HL-60/S4 (cell line): ENCODE data around the gene LPCAT1.

Experiments used
- in situ Hi-C: fragments of 300-500 bp; cut with MboI; formaldehyde crosslinking; loops from 2 replicates; pipeline ENCODE4 v1.14.3; 2022; ENCODE audit warnings: low sequenced_read_pairs

LPCAT1 gene

GRCh38 chr5:1446602-1447343, 77.0 kb downstream of the LPCAT1 start:
- in situ Hi-C loops = no loop called here

- in situ Hi-C loops = no loop called here
Measured at GRCh38 chr5:1445689-1446601, 77.8 kb downstream of the LPCAT1 start.

DNA sequence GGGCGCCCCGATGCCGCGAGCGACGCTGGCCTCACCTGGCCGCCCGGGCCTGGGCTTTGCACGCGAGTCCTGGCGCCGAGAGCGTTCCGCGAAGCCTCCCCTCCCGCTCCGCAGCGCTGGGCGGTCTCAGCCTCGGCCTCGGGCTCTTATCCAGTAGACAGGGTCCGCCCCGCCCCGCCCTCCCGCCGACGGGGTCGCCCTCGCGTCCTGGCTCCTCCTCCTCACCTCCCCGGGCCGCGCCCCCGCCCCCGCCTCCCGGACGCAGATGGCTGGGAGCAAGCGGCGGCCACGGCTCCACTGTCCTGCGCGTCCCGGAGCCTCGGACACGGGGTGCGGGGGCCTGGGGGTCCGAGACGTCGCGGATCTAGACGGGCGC, 78.5 kb downstream of the LPCAT1 start, which contains the start of gene SLC6A3:
TSS of gene SLC6A3 (minus strand) at position 128 of the 376 bp plus-strand sequence. CDS start 2,243 bp downstream, outside the sequence.
- in situ Hi-C loops = no loop called here

- in situ Hi-C loops = no loop called here
Measured at GRCh38 chr5:1444361-1445189, 79.2 kb downstream of the LPCAT1 start.

DNA sequence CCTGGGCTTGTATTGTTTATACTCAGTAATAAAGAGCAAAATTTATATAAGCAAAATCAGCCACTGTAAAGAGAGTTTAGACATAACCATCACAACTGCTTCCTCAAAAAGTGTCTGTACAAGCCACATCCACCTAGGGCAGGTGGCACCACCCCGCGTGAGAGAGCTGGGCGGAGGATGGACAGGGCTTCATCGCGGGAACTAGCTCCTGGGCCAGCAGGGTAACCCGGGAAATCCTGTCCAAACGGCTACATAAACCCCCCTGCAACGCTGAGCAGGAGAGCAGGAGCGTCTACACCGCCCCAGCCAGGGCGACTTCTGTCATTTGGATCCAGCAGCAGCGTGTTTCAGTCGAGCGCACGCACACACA, 79.8 kb downstream of the LPCAT1 start:
- in situ Hi-C loops = no loop called here

DNA sequence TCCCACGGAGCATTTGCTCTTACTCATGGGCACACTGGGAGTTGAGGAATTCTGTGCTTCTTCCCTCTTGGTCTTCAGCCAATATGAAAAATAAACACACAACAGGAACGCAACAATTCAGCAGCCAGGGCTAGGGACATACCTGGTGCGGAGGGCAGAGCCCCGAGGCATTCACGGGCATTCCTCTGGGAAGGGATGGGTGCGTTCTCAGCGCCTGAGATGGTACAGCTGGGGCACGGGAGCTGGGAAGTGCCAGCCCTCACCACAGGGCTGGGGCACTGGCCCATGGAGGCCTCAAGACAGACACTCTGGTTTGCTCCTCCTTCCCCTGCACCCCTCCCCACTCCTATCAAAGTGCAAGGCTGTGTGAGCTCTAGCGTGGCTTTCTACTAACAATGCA, 80.6 kb downstream of the LPCAT1 start:
- in situ Hi-C loops = no loop called here

GRCh38 chr5:1442222-1443145, 81.3 kb downstream of the LPCAT1 start:
- in situ Hi-C loops = no loop called here

DNA sequence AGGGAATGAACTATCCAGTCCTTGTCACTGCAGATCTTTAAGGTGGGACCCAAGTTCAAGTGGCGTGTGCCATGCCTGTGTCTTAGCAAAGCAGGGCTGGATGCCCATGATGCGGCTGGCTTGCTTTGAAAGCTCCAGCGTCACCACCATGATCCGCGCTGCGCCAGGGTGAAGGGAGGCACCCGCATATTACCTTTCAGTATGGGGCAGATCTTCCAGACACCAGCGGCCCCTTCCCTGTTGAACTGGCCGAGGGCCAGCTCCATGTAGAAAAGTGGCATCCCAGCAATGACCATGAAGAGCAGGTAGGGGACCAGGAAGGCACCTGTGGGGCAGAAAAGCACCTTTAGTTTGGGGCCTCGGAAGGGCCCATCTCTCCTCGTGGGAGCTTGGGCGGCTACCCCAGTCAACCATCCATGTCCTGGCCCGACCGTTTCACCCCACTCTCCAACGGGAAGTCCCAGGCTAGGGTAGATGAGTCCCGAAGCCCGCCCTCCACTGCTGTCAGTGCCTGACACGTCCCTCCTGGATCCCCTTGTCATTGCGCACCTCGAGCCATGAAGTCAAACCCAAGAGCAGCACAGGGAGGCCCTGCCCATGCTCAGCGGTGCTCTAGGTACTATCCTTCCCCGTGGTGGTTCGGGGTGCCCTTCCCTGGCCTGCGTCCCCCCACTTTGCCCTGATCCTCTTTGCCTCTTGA, 82.4 kb downstream of the LPCAT1 start:
- in situ Hi-C loops = no loop called here

DNA sequence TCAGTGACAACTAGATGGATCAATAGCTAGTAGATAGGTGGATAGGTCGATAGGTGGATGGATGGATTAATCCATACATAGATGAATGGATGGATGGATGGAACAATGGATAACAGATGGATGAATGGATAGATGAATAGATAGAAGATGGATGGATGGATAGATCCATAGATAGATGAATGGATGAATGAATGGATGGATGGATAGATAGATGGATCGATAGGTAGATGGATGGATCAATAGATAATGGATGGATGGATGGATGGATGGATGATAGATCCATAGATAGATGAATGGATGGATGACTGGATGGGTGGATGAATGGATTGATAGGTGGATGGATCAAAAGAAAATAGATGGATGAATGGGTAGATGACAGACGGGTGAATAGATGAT, 83.7 kb downstream of the LPCAT1 start:
- in situ Hi-C loops = no loop called here

DNA sequence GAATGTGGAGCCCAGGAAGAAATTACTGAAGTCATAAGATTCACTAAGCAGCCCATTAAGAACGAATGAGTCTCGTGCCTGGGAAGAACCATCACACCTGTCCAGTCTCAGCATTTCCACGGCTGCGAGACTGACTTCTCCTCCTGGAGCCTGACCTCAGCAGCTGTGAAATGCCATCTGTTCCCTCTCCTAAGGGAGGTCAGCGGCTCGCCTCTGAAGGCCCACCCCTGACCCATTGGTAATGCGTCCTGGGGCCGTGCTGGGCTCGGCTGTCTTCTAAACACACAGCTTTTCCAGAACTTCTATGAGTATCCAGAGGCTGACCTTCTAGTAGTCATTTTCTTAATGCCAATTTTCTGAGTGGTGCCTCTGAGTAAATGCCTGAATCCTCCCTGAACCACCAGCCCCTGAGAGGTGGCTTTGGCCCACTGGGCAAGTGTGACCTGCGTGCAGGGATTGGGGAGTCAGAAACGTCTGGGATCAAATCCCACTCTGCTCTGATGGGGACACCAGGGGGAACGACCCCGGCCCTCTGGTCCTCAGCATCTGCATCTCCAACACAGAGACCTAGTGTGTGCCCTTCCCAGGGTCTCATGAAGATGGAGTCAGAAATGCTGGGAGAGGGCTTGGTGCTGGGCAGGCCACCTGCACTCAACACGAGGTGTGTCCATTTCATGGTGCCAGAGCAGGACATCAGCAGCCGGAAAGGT, 84.2 kb downstream of the LPCAT1 start:
- in situ Hi-C loops = no loop called here

DNA sequence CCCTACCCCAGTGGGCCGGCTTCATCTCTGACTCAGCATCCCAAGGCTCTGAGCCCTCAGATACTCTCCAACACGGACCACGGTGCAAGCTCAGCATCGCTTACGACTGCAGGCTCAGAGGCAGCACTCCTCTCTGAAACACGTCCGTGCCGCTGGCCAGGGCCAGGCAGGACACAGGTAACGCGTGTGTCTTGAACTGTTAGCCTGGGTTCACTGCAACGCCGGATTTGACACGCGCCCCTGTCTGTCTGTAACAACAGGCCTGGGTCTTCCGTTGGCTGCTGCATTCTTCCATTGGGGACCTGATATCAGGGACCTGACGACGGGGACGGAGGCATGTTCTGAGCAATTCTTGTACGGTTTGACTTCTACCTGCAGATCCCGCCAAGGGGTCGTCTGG, 84.9 kb downstream of the LPCAT1 start:
- in situ Hi-C loops = no loop called here

DNA sequence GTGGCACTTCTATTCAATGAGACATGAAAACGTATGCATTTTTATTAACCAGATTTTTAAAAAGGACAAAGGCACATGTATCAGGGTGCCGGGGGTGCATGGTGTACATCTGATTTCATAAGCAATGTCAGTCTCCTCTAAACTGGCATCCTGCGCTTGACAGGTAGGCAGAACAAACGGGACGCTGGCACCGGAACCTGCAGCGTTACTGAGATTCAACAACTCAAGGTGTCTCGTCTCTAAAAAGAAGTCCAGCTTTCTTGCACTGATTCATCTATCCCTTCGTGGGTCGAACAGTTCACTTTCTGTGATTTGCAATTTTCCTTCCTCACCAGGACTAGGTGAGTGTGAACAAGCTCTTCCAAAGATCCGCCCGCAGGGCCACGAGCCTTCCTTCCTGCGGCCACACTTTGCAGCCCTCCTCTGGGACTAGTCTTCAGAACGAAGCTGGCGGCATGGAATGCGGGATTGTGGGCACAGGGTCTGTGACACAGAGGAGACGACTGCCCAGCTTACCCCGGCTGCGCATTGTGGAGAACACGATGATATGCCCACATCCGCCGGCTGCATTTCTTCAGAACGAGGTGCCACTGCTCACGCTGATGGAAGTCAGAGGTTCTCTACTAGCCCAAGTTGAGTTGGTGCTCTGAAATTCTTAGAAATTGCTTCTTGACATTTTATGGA, 85.7 kb downstream of the LPCAT1 start:
- in situ Hi-C loops = no loop called here

GRCh38 chr5:1437226-1437829, 86.4 kb downstream of the LPCAT1 start:
- in situ Hi-C loops = no loop called here

- in situ Hi-C loops = no loop called here
Measured at GRCh38 chr5:1436681-1437080, 87.1 kb downstream of the LPCAT1 start.

GRCh38 chr5:1436036-1436435, 87.7 kb downstream of the LPCAT1 start:
- in situ Hi-C loops = no loop called here

DNA sequence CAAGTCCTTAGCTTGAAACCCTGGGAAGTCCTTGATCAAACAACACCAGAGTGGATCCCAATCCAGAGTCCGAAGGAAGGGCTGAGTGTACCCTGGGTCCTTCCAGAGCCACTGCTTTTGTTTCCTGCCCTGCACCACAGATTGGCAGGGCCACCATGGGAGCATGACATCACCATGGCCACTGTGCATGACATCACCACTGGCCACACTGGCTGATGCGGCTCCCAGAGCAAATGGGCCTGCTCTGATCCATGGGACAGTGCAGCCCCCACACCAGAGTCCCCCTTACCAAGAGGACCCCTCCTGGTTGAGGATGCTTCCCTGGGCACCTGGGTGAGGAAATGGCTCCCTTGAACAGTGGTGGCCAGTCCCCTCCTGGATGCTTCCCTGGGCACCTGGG, 88.4 kb downstream of the LPCAT1 start:
- in situ Hi-C loops = no loop called here

DNA sequence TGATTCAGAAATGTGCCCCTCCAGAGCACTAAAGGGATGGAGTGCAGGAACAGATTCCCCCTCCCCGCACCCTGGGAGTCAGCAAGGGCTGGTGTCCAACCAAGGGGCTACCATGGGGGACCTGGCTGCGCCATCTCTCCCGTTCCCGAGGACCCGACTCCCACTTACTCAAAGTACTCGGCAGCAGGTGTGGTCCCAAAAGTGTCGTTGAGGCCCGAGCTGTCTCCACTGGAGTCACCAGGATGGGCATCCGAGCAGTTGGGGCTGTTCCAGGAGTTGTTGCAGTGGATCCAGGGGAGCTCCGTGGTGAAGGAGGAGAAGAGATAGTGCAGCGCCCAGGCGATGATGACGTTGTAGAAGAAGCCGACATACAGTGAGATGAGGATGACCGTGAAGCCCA, 91.5 kb downstream of the LPCAT1 start:
- in situ Hi-C loops = no loop called here

DNA sequence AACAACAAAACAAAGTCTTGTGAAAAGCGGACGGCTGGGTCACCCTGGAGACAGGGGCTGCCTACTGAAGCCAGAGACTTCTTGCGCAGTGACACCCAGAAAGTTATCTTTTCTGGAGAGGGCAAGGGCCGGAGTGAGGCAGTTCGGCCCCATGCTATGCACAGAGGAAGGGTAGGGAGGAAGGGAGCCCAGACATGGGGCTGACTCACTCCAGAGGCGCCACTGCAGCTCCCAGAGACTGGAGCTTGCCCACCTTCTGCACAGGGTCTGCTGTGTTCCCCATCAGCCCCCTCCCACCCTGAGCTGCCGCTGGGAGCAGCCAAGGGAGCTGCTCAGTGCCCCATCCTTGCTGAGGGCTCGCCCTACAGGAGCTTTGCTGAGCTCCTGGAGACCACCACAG, 91.9 kb downstream of the LPCAT1 start:
- in situ Hi-C loops = no loop called here
